Naive thymus-derived CD4-positive, alpha-beta T cell (primary cell): ENCODE results near the gene CXCR1. TPM values are rescaled to one million over a fixed set of nuclear protein-coding genes. Genes with fewer than 3 reads are reported as not detected.
"Not testable (repeated sequence)": the region's sequence is repeated elsewhere in the genome, so short reads cannot be mapped to it uniquely, and the experiment has no call there.

Source experiments
- ATAC-seq: fragments of 150-1000 bp; cut with Tn5 transposase; 2 replicates; pipeline ENCODE4 v1.10.0; 2021; ENCODE audit warnings: mild to moderate bottlenecking, moderate library complexity
- CTCF ChIA-PET: fragments of 350-600 bp; sonication (Branson Sonifier 250); formaldehyde crosslinking; loops from one replicate; lab custom pipeline; 2021; ENCODE audit warnings: antibody characterized with exemption; lab: Charles Lee
- POLR2A ChIA-PET: fragments of 350-600 bp; sonication (Branson Sonifier 250); formaldehyde crosslinking; loops from one replicate; lab custom pipeline; 2021; ENCODE audit warnings: antibody characterized with exemption, inconsistent platforms; lab: Charles Lee
- DNase-seq, 9 donors: peaks; one replicate each; pipeline versions ENCODE4 v3.0.0 to v3.0.0-alpha.2; 2020 to 2022; ENCODE audit warnings: mixed read lengths in 1 of 9
- H3K27ac ChIP-seq: one replicate; pipeline ENCODE4 v1.7.0; 2013; ENCODE audit warnings: mild to moderate bottlenecking, low read depth, low read length, moderate library complexity
- H3K27me3 ChIP-seq, 2 donors: one replicate each; pipeline ENCODE4 v1.7.0; 2013; ENCODE audit warnings: low read length in 2 of 2, mild to moderate bottlenecking in 2 of 2, moderate library complexity in 2 of 2; ENCODE audit not compliant: control insufficient read depth in 2 of 2, insufficient read depth in 2 of 2
- H3K36me3 ChIP-seq, 3 experiments: 1 replicate in 2 of 3; 2 replicates in 1 of 3; pipeline ENCODE4 v1.7.0; 2013; ENCODE audit warnings: low read length in 3 of 3, mild to moderate bottlenecking in 3 of 3, moderate library complexity in 1 of 3; ENCODE audit not compliant: insufficient read depth in 3 of 3, control insufficient read depth in 2 of 3
- H3K4me1 ChIP-seq, 2 donors: one replicate each; pipeline ENCODE4 v1.7.0; 2013; ENCODE audit warnings: low read length in 2 of 2, mild to moderate bottlenecking in 2 of 2, moderate library complexity in 1 of 2; ENCODE audit not compliant: control insufficient read depth in 2 of 2, insufficient read depth in 2 of 2
- H3K4me3 ChIP-seq: 2 replicates; pipeline ENCODE4 v1.7.0; 2013; ENCODE audit warnings: mild to moderate bottlenecking, low read length
- H3K9me3 ChIP-seq, 3 experiments: 1 replicate in 2 of 3; 2 replicates in 1 of 3; pipeline ENCODE4 v1.7.0; 2013; ENCODE audit warnings: low read length in 3 of 3; ENCODE audit not compliant: control insufficient read depth in 2 of 3
- H3K27ac Mint-ChIP-seq, 9 donors: one replicate each; pipeline ENCODE4 v1.8.0; 2020 to 2022; ENCODE audit warnings: mixed read lengths in 9 of 9, mild to moderate bottlenecking in 8 of 9, moderate library complexity in 5 of 9, inconsistent platforms in 2 of 9
- H3K27me3 Mint-ChIP-seq, 5 donors: one replicate each; pipeline ENCODE4 v1.8.0; 2021 to 2022; ENCODE audit warnings: mixed read lengths in 5 of 5, mild to moderate bottlenecking in 1 of 5
- H3K36me3 Mint-ChIP-seq, 5 donors: one replicate each; pipeline ENCODE4 v1.8.0; 2020 to 2022; ENCODE audit warnings: mixed read lengths in 5 of 5, mild to moderate bottlenecking in 3 of 5, inconsistent platforms in 1 of 5
- H3K4me1 Mint-ChIP-seq, 7 donors: one replicate each; pipeline ENCODE4 v1.8.0; 2020 to 2022; ENCODE audit warnings: mixed read lengths in 7 of 7, mild to moderate bottlenecking in 3 of 7, inconsistent platforms in 1 of 7
- H3K4me3 Mint-ChIP-seq, 10 donors: one replicate each; pipeline ENCODE4 v1.8.0; 2020 to 2022; ENCODE audit warnings: mild to moderate bottlenecking in 10 of 10, mixed read lengths in 10 of 10, moderate library complexity in 6 of 10, inconsistent platforms in 2 of 10
- H3K9me3 Mint-ChIP-seq, 11 donors: one replicate each; pipeline ENCODE4 v1.8.0; 2020 to 2022; ENCODE audit warnings: mixed read lengths in 11 of 11, mild to moderate bottlenecking in 4 of 11, inconsistent platforms in 1 of 11, moderate library complexity in 1 of 11
- intact Hi-C, 2 donors: fragments of 100-400 bp; cut with micrococcal nuclease; formaldehyde crosslinking; loops; one replicate each; pipeline ENCODE4 v1.15.1; 2023
- polyA plus RNA-seq, 2 donors: library from polyadenylated mRNA; unstranded; fragments of 300-500 nt; fragmentation: Illumina TruSeq; gene quantifications; one replicate each; pipeline ENCODE4 v1.2.3, GENCODE V29; 2021
- total RNA-seq, 6 experiments: library from RNA in 5 of 6; stranded (reverse) in 5 of 6; gene quantifications; 1 replicate in 5 of 6; 2 replicates in 1 of 6; pipeline ENCODE4 v1.2.3 and lab custom pipeline; 2021 to 2026

The CXCR1 gene
- total and polyA plus RNA-seq, 7 experiments from 2014 or later: 0.16 to 1.0 (median 0.24) TPM; not detected in 3

- Histone ChIP-seq H3K27me3 (no peaks in the 10 kb centered on the region), H3K27ac (no peak overlapping the region), H3K4me3 (no peak overlapping the region), H3K4me1 (no peaks in the 10 kb centered on the region), H3K36me3 (no peaks in the 10 kb centered on the region), H3K9me3 (no peaks in the 10 kb centered on the region)
- ChIA-PET POLR2A (interaction anchor here (0.9 to 1.5 kb wide), 2 partner anchors 76 to 84 kb away, joined by 3 to 5 read pairs; partner anchors contain the start of genes AAMP and PNKD), CTCF (interaction anchor here (0.7 to 2.8 kb wide), 5 partner anchors 18 to 73 kb away, joined by 3 to 13 read pairs (median 5); no protein-coding TSS in a partner anchor)
- ATAC-seq (peak; percentile 97), DNase-seq (peak; percentile 29 to 79 (median 70))
- Mint-ChIP-seq H3K36me3 (no peaks in the 10 kb centered on the region), H3K4me3 (no peak overlapping the region), H3K27me3 (peaks cover 0 to 24% (median 0%) of the 10 kb centered on the region in 5 donors), H3K27ac (peak overlapping the region in 1 of 9 donors; percentile 3), H3K9me3 (no peaks in the 10 kb centered on the region), H3K4me1 (peaks cover 0 to 14% (median 8%) of the 10 kb centered on the region in 7 donors)
- intact Hi-C loops: loop anchor here (1.0 to 5.0 kb wide), 10 partner anchors 32 to 661 kb away; partner anchors contain the start of genes AAMP (in 2 of the 2), CATIP (in 2 of the 2), PNKD (in 2 of the 2) and TMBIM1 (in 1 of the 2)
Measured at GRCh38 chr2:218186355-218186766, 19.6 kb upstream of the CXCR1 start.

DNA sequence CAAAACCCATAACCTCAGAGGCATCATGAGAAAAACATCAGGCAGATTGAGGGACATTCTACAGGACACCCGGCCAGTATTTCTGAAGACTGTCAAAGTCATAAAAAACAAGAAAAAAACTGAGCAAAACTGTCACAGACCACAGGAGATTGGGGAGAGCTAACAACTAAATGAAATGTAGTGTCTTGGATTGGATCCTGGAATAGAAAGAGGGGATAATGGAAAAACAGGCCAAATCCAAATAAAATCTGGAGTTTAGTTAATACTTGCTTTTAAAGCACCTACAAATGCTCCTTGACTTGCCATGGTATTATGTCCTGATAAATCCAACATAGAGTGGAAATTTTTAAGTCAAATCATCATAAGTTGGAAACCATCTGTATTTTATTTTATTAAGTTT lies 17.6 kb upstream of the CXCR1 start:
- no peak for DNase-seq
- Histone ChIP-seq H3K4me1 (no peaks in the 10 kb centered on the region), H3K9me3 (no peaks in the 10 kb centered on the region), H3K27ac (no peak overlapping the region), H3K4me3 (no peak overlapping the region), H3K27me3 (no peaks in the 10 kb centered on the region), H3K36me3 (no peaks in the 10 kb centered on the region)
- ChIA-PET POLR2A (interaction anchor here (0.7 kb wide), 1 partner anchor 38 kb away, joined by 4 read pairs; no protein-coding TSS in a partner anchor), CTCF (interaction anchor here (2.1 kb wide), 1 partner anchor 68 kb away, joined by 5 read pairs; no protein-coding TSS in a partner anchor)
- H3K9me3 Mint-ChIP-seq: no peaks in the 10 kb centered on the region
- H3K36me3 Mint-ChIP-seq: no peaks in the 10 kb centered on the region
- no peak overlapping the region for H3K27ac Mint-ChIP-seq
- ATAC-seq: no peak
- H3K4me1 Mint-ChIP-seq: peaks cover 0 to 14% (median 8%) of the 10 kb centered on the region in 7 donors
- no peak overlapping the region for H3K4me3 Mint-ChIP-seq
- peaks cover 0 to 33% (median 0%) of the 10 kb centered on the region in 5 donors for H3K27me3 Mint-ChIP-seq
- intact Hi-C loops: no loop called here

- no peak overlapping the region for H3K27ac Mint-ChIP-seq
- H3K9me3 ChIP-seq: no peaks in the 10 kb centered on the region
- no peak overlapping the region for H3K27ac ChIP-seq
- no peaks in the 10 kb centered on the region for H3K36me3 ChIP-seq
- H3K4me1 Mint-ChIP-seq: peaks cover 0 to 3% (median 0%) of the 10 kb centered on the region in 7 donors
- no peak for DNase-seq
- no peak for ATAC-seq
- ChIA-PET CTCF (no interaction called here), POLR2A (no interaction called here)
- H3K4me3 ChIP-seq: no peak overlapping the region
- intact Hi-C loops: no loop called here
- H3K27me3 Mint-ChIP-seq: peaks cover 0 to 38% (median 0%) of the 10 kb centered on the region in 5 donors
- no peak overlapping the region for H3K4me3 Mint-ChIP-seq
- H3K36me3 Mint-ChIP-seq: no peaks in the 10 kb centered on the region
- H3K27me3 ChIP-seq: no peaks in the 10 kb centered on the region
- no peaks in the 10 kb centered on the region for H3K4me1 ChIP-seq
- peaks cover 0 to 3% (median 0%) of the 10 kb centered on the region in 11 donors for H3K9me3 Mint-ChIP-seq
Measured at GRCh38 chr2:218180467-218181114, 13.8 kb upstream of the CXCR1 start.

DNA sequence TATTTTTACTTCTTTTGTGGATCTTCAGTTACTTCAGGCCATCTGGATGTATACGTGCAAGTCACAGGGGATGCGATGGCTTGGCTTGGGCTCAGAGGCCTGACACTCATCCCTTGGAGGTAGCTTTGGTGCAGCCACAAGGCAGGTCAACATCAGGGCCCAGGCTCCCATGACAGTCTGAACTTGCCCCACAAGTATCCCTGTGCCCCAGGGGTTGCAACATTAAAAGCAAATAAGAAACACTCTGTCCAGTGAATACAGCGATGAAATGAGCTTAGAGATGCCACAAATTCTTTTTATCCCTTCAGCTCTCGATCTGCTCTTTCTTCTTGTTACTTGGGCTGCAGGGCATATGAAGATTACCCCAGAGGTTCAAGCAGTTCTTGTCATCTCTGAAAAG lies 13.0 kb upstream of the CXCR1 start:
- DNase-seq: no peak
- no peaks in the 10 kb centered on the region for H3K36me3 ChIP-seq
- no peaks in the 10 kb centered on the region for H3K4me1 ChIP-seq
- POLR2A ChIA-PET: no interaction called here
- Mint-ChIP-seq H3K27me3 (peaks cover 0 to 33% (median 0%) of the 10 kb centered on the region in 5 donors), H3K27ac (no peak overlapping the region), H3K36me3 (no peaks in the 10 kb centered on the region), H3K4me1 (no peaks in the 10 kb centered on the region), H3K9me3 (peaks cover 0 to 3% (median 0%) of the 10 kb centered on the region in 11 donors), H3K4me3 (no peak overlapping the region)
- no peak for ATAC-seq
- CTCF ChIA-PET: no interaction called here
- no peak overlapping the region for H3K27ac ChIP-seq
- no peaks in the 10 kb centered on the region for H3K27me3 ChIP-seq
- H3K9me3 ChIP-seq: no peaks in the 10 kb centered on the region
- intact Hi-C loops: no loop called here
- no peak overlapping the region for H3K4me3 ChIP-seq

GRCh38 chr2:218172845-218173244 lies 6.1 kb upstream of the CXCR1 start:
- Histone ChIP-seq H3K4me1 (peaks cover 2 to 12% of the 10 kb centered on the region in 2 donors), H3K27ac (no peak overlapping the region), H3K36me3 (no peaks in the 10 kb centered on the region), H3K9me3 (no peaks in the 10 kb centered on the region), H3K27me3 (no peaks in the 10 kb centered on the region), H3K4me3 (no peak overlapping the region)
- H3K36me3 Mint-ChIP-seq: no peaks in the 10 kb centered on the region
- no peaks in the 10 kb centered on the region for H3K9me3 Mint-ChIP-seq
- ChIA-PET CTCF (no interaction called here), POLR2A (no interaction called here)
- ATAC-seq (no peak), DNase-seq (no peak)
- peaks cover 0 to 27% (median 6%) of the 10 kb centered on the region in 5 donors for H3K27me3 Mint-ChIP-seq
- H3K4me1 Mint-ChIP-seq: peaks cover 8 to 20% (median 17%) of the 10 kb centered on the region in 7 donors
- H3K27ac Mint-ChIP-seq: no peak overlapping the region
- intact Hi-C loops: no loop called here
- no peak overlapping the region for H3K4me3 Mint-ChIP-seq

GRCh38 chr2:218171744-218172143 lies 5.0 kb upstream of the CXCR1 start:
- H3K36me3 Mint-ChIP-seq, H3K4me3 Mint-ChIP-seq, H3K9me3 Mint-ChIP-seq, H3K27me3 ChIP-seq, H3K27ac ChIP-seq, intact Hi-C loops, DNase-seq, H3K4me3 ChIP-seq, CTCF ChIA-PET, ATAC-seq, H3K36me3 ChIP-seq, H3K9me3 ChIP-seq, H3K27ac Mint-ChIP-seq: not testable (repeated sequence)
- peaks cover 17 to 29% (median 28%) of the 10 kb centered on the region in 7 donors for H3K4me1 Mint-ChIP-seq
- H3K27me3 Mint-ChIP-seq: peaks cover 0 to 29% (median 6%) of the 10 kb centered on the region in 5 donors
- POLR2A ChIA-PET: interaction anchor here (0.6 kb wide), 1 partner anchor 18 kb away, joined by 3 read pairs; no protein-coding TSS in a partner anchor
- peaks cover 13 to 22% of the 10 kb centered on the region in 2 donors for H3K4me1 ChIP-seq
